Measurements from ENCODE around the gene RFK. TPM values are rescaled to one million over a fixed set of nuclear protein-coding genes. Genes with fewer than 3 reads are reported as not detected.
A peak's percentile ranks its signal among the peaks of the same experiment; 100 is the strongest.

RFK gene
- total RNA-seq, 1 donor from 2014 or later, result 38.0 TPM

GRCh38 chr9:76379494-76379893 is 14.7 kb downstream of the RFK start:
- DNase-seq (ENCODE audit: low read depth), result peak; percentile 82
- TF ChIP-seq, protein P1, sequence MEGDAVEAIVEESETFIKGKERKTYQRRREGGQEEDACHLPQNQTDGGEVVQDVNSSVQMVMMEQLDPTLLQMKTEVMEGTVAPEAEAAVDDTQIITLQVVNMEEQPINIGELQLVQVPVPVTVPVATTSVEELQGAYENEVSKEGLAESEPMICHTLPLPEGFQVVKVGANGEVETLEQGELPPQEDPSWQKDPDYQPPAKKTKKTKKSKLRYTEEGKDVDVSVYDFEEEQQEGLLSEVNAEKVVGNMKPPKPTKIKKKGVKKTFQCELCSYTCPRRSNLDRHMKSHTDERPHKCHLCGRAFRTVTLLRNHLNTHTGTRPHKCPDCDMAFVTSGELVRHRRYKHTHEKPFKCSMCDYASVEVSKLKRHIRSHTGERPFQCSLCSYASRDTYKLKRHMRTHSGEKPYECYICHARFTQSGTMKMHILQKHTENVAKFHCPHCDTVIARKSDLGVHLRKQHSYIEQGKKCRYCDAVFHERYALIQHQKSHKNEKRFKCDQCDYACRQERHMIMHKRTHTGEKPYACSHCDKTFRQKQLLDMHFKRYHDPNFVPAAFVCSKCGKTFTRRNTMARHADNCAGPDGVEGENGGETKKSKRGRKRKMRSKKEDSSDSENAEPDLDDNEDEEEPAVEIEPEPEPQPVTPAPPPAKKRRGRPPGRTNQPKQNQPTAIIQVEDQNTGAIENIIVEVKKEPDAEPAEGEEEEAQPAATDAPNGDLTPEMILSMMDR (IDR thresholded peaks at IDR 0.05; ENCODE audit: insufficient read depth, low read length, poor library complexity, severe bottlenecking), result no peak
- H3K4me3 ChIP-seq (ENCODE audit: low read depth, low read length), result no peak overlapping the region
- no peaks in the 10 kb centered on the region for H3K36me3 ChIP-seq (ENCODE audit: control insufficient read depth, insufficient read depth, low read length)
- no peaks in the 10 kb centered on the region for H3K27me3 ChIP-seq (ENCODE audit: control insufficient read depth, insufficient read depth, low read length)

DNA sequence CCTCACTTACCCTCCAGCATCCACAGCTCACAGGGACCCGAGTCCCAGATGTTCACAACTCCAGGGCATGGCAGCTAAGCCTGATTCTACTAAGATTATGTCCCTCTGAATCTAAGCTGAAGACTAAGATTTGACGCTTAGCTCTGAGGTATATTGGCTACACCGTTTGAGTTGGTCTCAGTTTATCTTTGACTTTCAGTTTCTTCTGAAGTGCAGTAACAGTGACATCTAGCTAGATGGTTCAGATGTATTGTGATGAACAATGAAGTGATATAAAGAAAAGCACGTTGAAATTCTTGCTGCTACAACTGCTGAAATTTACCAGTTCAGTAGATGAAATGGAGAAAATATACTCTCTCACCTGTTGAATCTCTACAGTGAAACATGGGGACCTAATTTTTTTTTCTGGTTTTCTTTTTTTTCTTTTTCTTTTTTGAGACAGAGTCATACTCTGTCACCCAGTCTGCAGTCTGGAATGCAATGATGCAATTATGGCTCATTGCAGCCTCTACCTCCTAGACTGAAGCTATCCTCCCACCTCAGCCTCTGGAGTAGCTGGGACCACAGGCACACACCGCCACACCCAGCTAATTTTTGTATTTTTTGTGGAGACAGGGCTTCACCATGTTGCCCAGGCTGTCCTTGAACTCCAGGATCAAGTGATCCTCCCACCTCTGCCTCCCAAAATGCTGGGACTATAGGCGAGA is 15.7 kb downstream of the RFK start:
- H3K36me3 ChIP-seq (ENCODE audit: control insufficient read depth, insufficient read depth, low read length), result no peaks in the 10 kb centered on the region
- TF ChIP-seq, protein P1 (IDR thresholded peaks at IDR 0.05; ENCODE audit: insufficient read depth, low read length, poor library complexity, severe bottlenecking), result no peak
- DNase-seq (ENCODE audit: low read depth), result no peak
- no peaks in the 10 kb centered on the region for H3K27me3 ChIP-seq (ENCODE audit: control insufficient read depth, insufficient read depth, low read length)
- no peak overlapping the region for H3K4me3 ChIP-seq (ENCODE audit: low read depth, low read length)

GRCh38 chr9:76377791-76378190 is 16.4 kb downstream of the RFK start:
- H3K27me3 ChIP-seq (ENCODE audit: control insufficient read depth, insufficient read depth, low read length), result no peaks in the 10 kb centered on the region
- TF ChIP-seq, protein P1 (IDR thresholded peaks at IDR 0.05; ENCODE audit: insufficient read depth, low read length, poor library complexity, severe bottlenecking), result no peak
- no peaks in the 10 kb centered on the region for H3K36me3 ChIP-seq (ENCODE audit: control insufficient read depth, insufficient read depth, low read length)
- H3K4me3 ChIP-seq (ENCODE audit: low read depth, low read length), result no peak overlapping the region
- DNase-seq (ENCODE audit: low read depth), result no peak

DNA sequence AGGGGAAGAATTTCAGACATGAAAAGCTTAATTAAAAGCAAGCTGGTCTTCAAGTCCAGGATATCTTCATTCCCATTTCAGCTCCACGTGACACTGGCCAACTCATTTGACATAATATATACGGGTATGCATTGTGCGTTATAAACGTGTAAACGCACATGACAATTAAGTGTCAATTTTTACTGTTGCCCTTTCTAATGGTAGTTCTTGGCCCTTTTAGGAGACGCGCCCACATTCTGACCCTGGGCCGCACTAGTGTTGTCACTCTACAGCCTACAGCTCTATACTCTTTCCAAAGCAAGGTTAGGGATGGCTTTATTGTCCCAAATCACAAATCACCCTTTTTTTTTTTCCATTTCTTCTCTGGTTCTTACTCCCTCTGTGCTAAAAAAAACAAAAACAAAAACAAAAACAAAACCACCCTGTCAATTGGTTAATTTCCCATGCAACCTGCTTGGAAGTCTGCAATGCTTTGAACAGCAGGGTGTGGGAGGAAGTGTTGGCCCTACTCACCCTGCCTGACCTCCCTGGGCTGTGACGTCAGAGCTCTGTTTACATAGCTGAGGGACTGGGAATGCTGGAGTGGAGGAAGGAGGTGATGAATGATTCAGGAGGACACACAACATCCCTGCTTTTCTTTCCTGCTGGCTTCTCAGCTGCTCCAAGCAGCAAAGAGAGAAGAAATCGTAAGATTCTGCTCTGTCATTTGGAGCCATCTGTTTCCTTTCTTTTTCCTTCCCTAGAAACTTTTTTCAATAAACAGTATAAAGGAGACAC is 19.3 kb downstream of the RFK start:
- DNase-seq (ENCODE audit: low read depth), result peak; percentile 88
- Histone ChIP-seq H3K36me3 (ENCODE audit: control insufficient read depth, insufficient read depth, low read length) (no peaks in the 10 kb centered on the region), H3K4me3 (ENCODE audit: low read depth, low read length) (no peak overlapping the region), H3K27me3 (ENCODE audit: control insufficient read depth, insufficient read depth, low read length) (no peaks in the 10 kb centered on the region)
- TF ChIP-seq, protein P1 (IDR thresholded peaks at IDR 0.05; ENCODE audit: insufficient read depth, low read length, poor library complexity, severe bottlenecking), result no peak

DNA sequence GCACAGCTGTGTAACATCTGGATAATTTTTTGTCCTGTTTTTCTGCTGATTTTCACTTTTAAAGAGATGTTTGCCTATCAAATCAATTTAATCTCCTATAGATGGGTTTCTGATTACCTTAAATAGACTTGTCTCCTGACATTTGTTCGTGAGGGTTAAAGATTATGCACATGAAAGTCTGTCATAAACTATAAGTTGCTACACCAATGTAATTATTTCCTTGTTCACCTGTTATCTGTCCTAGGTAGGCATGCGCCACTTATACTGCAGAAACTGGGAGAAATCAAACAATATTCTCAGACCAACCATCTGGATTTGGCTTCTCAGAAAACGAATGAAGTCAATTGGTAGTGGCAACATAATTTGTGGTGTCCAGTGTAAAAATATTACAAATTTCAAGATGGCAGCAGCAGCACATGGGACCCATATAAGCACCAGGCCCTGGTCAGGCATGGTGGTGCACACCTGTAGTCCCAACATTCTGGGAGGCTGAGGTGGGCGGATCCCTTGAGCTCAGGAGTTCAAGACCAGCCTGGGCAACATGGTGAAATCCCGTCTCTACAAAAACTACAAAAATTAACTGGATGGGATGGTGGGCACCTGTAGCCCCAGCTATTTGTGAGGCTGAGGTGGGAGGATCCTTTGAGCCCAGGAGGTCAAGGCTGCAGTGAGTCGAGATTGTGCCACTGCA is 20.3 kb downstream of the RFK start:
- Histone ChIP-seq H3K4me3 (ENCODE audit: low read depth, low read length) (no peak overlapping the region), H3K36me3 (ENCODE audit: control insufficient read depth, insufficient read depth, low read length) (no peaks in the 10 kb centered on the region), H3K27me3 (ENCODE audit: control insufficient read depth, insufficient read depth, low read length) (no peaks in the 10 kb centered on the region)
- TF ChIP-seq, protein P1 (IDR thresholded peaks at IDR 0.05; ENCODE audit: insufficient read depth, low read length, poor library complexity, severe bottlenecking), result no peak
- DNase-seq (ENCODE audit: low read depth), result no peak

All from kidney epithelial cell (primary cell).